T-helper 2 cell (primary cell): ENCODE results near the gene TRIM63.

Experiments used
- DNase-seq, 5 experiments: peaks; one replicate each; pipeline versions ENCODE4 v3.0.0 to v3.0.0-alpha.2; 2012 to 2022

Gene TRIM63

GRCh38 chr1:26084091-26084561 is 16.7 kb upstream of the TRIM63 start:
- no peak for DNase-seq

GRCh38 chr1:26083208-26083607 is 15.8 kb upstream of the TRIM63 start:
- DNase-seq: no peak

GRCh38 chr1:26082020-26082350 is 14.6 kb upstream of the TRIM63 start:
- DNase-seq: no peak

GRCh38 chr1:26081267-26082019 is 14.0 kb upstream of the TRIM63 start:
- DNase-seq: no peak

- no peak for DNase-seq
Observed at GRCh38 chr1:26079960-26080814, 12.8 kb upstream of the TRIM63 start.

GRCh38 chr1:26079178-26079563 is 11.7 kb upstream of the TRIM63 start:
- no peak for DNase-seq

GRCh38 chr1:26078286-26079177 is 11.1 kb upstream of the TRIM63 start:
- DNase-seq: no peak

GRCh38 chr1:26077524-26077923 is 10.1 kb upstream of the TRIM63 start:
- no peak for DNase-seq

GRCh38 chr1:26075421-26076144 is 8.2 kb upstream of the TRIM63 start:
- DNase-seq: no peak

GRCh38 chr1:26072305-26072704 is 4.9 kb upstream of the TRIM63 start:
- no peak for DNase-seq

- no peak for DNase-seq
Observed at GRCh38 chr1:26070963-26071342, 3.5 kb upstream of the TRIM63 start.

GRCh38 chr1:26070296-26070962 is 3.0 kb upstream of the TRIM63 start:
- DNase-seq: no peak

- no peak for DNase-seq
Observed at GRCh38 chr1:26069941-26070295, 2.5 kb upstream of the TRIM63 start.

GRCh38 chr1:26066857-26067256 is 573 bp downstream of the TRIM63 start:
- DNase-seq: no peak

GRCh38 chr1:26066160-26066559 is 1.3 kb downstream of the TRIM63 start:
- DNase-seq: no peak

GRCh38 chr1:26064553-26064952 is 2.9 kb downstream of the TRIM63 start:
- no peak for DNase-seq

- no peak for DNase-seq
Observed at GRCh38 chr1:26060832-26061574, 6.4 kb downstream of the TRIM63 start.

- DNase-seq: no peak
Observed at GRCh38 chr1:26059906-26060305, 7.5 kb downstream of the TRIM63 start.

GRCh38 chr1:26058052-26058595 is 9.3 kb downstream of the TRIM63 start:
- DNase-seq: no peak

- no peak for DNase-seq
Observed at GRCh38 chr1:26057189-26057588, 10.2 kb downstream of the TRIM63 start.

GRCh38 chr1:26055041-26055440 is 12.4 kb downstream of the TRIM63 start:
- DNase-seq: no peak
